Muscle of arm (tissue), 12 donors: ENCODE data around the gene LRRC74A. TPM values are rescaled to one million over a fixed set of nuclear protein-coding genes. Genes with fewer than 3 reads are reported as not detected.

Experiments used
- DNase-seq: peaks from one replicate; pipeline ENCODE4 v3.0.0-alpha.2; 2013
- polyA plus RNA-seq, 12 donors: library from polyadenylated mRNA; unstranded; fragments of 120-200 nt; gene quantifications; one replicate each; pipeline ENCODE4 v1.2.1, GENCODE V29; 2013; ENCODE audit not compliant: insufficient read length in 12 of 12

LRRC74A gene
- polyA plus RNA-seq, 12 donors, result 0.15 to 0.21 TPM; not detected in 10

GRCh38 chr14:76846331-76847047 is 20.3 kb downstream of the LRRC74A start:
- DNase-seq, result no peak

- DNase-seq, result no peak
Measured at GRCh38 chr14:76848879-76849278, 22.7 kb downstream of the LRRC74A start.

DNA sequence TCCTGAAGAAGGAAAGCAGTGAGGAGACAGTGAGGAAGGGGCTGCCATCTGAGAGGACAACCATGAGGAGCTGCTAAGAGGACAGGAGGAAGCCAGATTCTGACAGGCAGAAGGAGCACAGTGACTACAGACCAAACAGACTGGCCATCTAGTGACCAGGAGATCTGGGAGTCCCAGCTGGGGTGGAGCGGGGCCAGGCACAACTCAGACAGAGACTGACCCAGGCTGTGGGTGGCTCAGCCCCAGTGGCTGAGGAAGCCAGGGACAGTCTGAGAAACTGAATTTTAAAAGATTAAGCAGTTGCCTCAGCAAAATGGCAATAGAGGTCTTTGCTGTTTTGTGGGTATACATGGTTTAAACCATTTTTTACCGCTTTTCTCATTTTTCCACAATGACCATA is 28.9 kb downstream of the LRRC74A start:
- DNase-seq, result no peak

- no peak for DNase-seq
Measured at GRCh38 chr14:76856769-76857168, 30.6 kb downstream of the LRRC74A start.

DNA sequence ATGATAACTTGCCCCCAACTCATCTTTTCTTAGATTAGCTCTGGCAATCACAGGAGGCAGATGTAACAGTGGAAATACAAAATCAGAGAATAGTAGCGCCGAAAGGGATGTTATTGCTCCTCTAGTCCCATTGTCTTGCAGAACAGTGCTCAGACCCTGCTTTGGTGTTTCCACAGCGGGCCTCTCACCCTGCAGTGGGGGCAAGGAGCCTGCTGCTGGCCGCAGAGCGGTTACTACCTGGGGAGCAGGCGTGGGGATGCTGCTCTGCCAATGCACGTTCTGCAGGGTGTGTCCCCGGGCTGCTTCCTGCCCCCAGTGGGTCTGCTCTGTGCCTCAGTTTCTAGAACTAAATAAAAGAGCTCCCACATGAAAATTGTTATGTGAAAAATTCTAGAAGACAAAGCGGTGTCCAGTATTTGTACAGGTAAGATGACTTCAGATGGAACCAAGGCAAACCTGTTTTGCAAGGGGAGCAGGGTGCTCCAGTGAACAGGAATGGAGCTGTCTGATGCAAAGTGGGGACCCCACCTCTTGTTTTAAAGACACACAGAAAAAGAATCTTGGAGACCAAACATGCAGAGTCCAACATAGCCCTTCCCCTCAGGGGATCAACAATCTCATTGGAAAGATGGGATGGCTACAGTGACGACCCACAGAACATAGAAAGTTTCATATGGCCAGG is 35.5 kb downstream of the LRRC74A start:
- no peak for DNase-seq

GRCh38 chr14:76862546-76863282 is 36.5 kb downstream of the LRRC74A start:
- DNase-seq, result no peak

- DNase-seq, result peak; percentile 57
Measured at GRCh38 chr14:76863724-76864407, 37.7 kb downstream of the LRRC74A start.

GRCh38 chr14:76866456-76866855 is 40.2 kb downstream of the LRRC74A start:
- no peak for DNase-seq

GRCh38 chr14:76867516-76868453 is 41.6 kb downstream of the LRRC74A start:
- no peak for DNase-seq

- peak; percentile 43 for DNase-seq
Measured at GRCh38 chr14:76868454-76869170, 42.4 kb downstream of the LRRC74A start.

GRCh38 chr14:76870166-76870565 is 44.0 kb downstream of the LRRC74A start:
- no peak for DNase-seq

DNA sequence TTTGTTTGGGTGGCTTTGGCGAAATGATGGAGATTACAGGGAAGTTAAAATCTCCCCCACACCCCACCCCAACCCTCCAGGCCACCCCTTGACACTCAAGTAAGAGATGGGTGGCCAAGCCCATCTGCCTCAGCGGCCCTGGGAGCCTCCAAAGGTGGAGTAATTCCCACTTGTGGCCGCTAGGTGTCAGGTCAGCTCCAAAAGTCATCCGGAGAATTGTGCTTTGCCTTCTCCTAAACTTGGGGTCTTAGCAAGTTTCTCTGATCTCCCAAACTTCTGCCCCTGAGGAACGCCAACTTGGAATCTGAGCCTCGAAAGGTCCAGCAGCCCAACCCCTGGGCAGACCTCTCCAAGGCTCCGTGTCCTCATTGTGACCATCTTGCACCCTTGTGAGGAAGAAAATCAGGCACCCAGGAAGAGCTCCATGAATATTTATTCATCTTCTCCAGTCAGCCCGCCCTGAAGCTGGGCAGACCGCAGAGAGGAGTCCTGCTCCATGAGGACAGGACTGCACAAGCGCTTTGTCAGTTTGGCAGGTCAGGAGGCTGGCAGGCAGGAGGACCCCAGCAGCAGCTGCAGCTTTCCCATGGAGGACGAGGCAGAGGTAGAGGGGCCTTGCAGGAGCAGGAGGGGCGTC is 46.7 kb downstream of the LRRC74A start:
- peak; percentile 59 for DNase-seq

DNA sequence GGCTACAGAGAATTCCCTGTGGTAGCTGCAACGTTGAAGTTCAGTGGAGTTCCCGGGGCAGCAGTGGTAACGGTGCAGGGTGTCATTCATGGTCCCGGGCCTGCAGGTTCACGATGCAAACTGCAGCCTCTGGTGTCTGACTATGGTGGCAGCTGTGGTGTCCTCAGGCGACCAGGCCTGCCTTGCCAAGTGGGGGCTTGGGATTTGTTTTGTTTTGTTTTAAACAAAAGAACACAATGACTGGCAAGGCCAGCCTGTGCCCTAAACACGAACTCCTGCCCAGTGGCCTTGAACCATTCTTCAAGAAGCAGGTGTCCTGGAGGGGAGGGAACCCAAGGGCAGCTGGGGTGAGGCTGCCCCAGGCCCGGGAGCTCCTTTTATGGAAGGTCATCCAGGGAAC is 48.5 kb downstream of the LRRC74A start:
- no peak for DNase-seq

GRCh38 chr14:76876076-76876475 is 49.9 kb downstream of the LRRC74A start:
- DNase-seq, result peak; percentile 73

- no peak for DNase-seq
Measured at GRCh38 chr14:76877871-76878270, 51.7 kb downstream of the LRRC74A start.

DNA sequence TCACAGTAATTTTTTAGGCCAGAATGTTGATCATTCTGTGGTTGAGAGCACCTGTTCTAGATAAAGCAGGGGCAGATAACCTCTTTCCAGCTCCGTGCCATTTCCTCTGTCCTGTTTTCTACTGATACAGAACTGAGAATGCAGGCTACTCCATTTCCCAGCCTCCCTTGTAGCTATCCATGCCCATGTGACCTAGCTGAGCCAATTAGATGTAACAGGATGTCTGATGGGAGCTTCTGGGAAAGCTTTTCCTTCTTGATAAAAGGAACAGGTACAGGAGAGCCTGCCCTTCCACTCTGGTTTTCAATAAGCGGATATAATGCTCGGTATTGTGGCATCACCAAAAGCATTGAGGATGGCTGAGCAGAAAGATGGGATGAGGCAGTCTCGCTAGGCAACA is 54.2 kb downstream of the LRRC74A start:
- DNase-seq, result no peak

DNA sequence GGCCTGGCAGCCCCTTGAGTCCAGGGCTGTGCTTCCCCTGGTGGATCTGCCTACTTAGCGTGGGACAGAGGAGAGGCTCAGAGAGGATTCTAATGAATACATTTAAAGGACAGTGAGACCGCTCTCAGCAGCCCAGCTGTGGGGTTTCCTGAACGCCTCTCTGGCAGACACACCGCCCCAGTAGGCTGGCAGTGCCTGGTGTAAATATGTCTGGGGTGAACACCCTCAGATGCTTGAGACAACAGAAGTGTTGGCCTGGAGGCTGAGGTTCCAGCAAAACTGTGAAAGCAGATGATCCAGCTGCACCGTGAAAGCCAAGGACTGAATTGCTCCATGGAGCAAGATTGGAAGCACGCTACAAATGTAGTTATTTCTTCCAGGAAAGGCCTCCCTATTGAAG is 55.1 kb downstream of the LRRC74A start:
- DNase-seq, result no peak

GRCh38 chr14:76882651-76883050 is 56.4 kb downstream of the LRRC74A start:
- peak; percentile 48 for DNase-seq

- DNase-seq, result no peak
Measured at GRCh38 chr14:76883447-76883846, 57.2 kb downstream of the LRRC74A start.

GRCh38 chr14:76884394-76884793 is 58.2 kb downstream of the LRRC74A start:
- DNase-seq, result no peak
